ENCODE results near the gene UTY.
"Not testable (repeated sequence)": the region's sequence is repeated elsewhere in the genome, so short reads cannot be mapped to it uniquely, and the experiment has no call there.

Gene UTY

DNA sequence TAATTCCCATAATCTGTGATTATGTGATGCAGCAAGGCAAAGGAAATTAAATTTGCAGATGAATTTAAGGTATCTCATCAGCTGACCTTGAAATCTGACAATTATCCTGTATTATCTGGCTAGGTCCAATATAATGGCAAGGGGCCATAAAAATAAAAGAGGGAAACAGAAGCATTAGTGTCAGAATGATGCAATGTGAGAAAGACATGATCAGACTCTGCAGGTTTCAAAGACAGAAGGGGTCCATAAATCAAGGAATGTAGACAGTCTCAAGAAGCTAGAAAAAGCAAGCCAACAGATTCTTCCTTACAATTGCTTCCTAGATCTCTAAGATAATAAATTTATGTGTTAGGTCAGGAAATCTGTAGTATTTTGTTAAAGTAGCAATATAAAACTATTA, 208.1 kb downstream of the UTY start:
- H3K4me3 ChIP-seq (ENCODE audit: insufficient read depth, low read depth, low read length, poor library complexity, severe bottlenecking): no peak overlapping the region
- H3K4me1 ChIP-seq (ENCODE audit: control insufficient read depth, insufficient read depth, low read length, poor library complexity, severe bottlenecking): no peaks in the 10 kb centered on the region
- no peak for DNase-seq
- H3K27me3 ChIP-seq (replicated peaks; ENCODE audit: control insufficient read depth, insufficient read depth, low read length, poor library complexity, severe bottlenecking): no peaks in the 10 kb centered on the region
- no peaks in the 10 kb centered on the region for H3K36me3 ChIP-seq (ENCODE audit: control insufficient read depth, insufficient read depth, low read length)
- H3K9me3 ChIP-seq (ENCODE audit: control insufficient read depth, low read length): no peaks in the 10 kb centered on the region
- no peak overlapping the region for H3K27ac ChIP-seq (ENCODE audit: insufficient read depth, low read length, poor library complexity, severe bottlenecking)

- not testable (repeated sequence) for H3K36me3 ChIP-seq (ENCODE audit: control insufficient read depth, insufficient read depth, low read length); DNase-seq; H3K4me3 ChIP-seq (ENCODE audit: insufficient read depth, low read depth, low read length, poor library complexity, severe bottlenecking); H3K9me3 ChIP-seq (ENCODE audit: control insufficient read depth, low read length); H3K27ac ChIP-seq (ENCODE audit: insufficient read depth, low read length, poor library complexity, severe bottlenecking); H3K4me1 ChIP-seq (ENCODE audit: control insufficient read depth, insufficient read depth, low read length, poor library complexity, severe bottlenecking); H3K27me3 ChIP-seq (replicated peaks; ENCODE audit: control insufficient read depth, insufficient read depth, low read length, poor library complexity, severe bottlenecking)
These were observed 225.8 kb downstream of the UTY start for GRCh38 chrY:13253941-13254440.

DNA sequence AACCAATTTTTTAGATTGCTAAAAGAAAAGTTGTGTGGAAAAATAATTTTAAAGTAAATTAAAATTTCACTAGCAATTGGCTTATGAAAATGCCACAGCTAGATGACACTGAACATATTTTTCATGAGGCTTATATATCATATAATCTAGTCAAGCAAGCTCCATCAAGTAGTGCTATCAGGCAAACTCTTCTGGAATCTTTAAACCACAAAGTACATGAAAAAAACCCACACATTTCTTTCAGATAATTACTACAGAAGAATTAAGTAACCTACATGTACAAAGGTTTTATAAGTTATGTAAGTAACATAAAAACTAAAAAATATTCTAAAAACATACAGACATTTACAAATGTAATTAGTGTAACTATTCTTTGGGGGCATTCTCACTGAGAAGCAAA, 229.4 kb downstream of the UTY start:
- Histone ChIP-seq H3K27me3 (replicated peaks; ENCODE audit: control insufficient read depth, insufficient read depth, low read length, poor library complexity, severe bottlenecking) (no peaks in the 10 kb centered on the region), H3K27ac (ENCODE audit: insufficient read depth, low read length, poor library complexity, severe bottlenecking) (no peak overlapping the region), H3K36me3 (ENCODE audit: control insufficient read depth, insufficient read depth, low read length) (no peaks in the 10 kb centered on the region), H3K4me1 (ENCODE audit: control insufficient read depth, insufficient read depth, low read length, poor library complexity, severe bottlenecking) (no peaks in the 10 kb centered on the region), H3K9me3 (ENCODE audit: control insufficient read depth, low read length) (no peaks in the 10 kb centered on the region), H3K4me3 (ENCODE audit: insufficient read depth, low read depth, low read length, poor library complexity, severe bottlenecking) (no peak overlapping the region)
- no peak for DNase-seq

DNA sequence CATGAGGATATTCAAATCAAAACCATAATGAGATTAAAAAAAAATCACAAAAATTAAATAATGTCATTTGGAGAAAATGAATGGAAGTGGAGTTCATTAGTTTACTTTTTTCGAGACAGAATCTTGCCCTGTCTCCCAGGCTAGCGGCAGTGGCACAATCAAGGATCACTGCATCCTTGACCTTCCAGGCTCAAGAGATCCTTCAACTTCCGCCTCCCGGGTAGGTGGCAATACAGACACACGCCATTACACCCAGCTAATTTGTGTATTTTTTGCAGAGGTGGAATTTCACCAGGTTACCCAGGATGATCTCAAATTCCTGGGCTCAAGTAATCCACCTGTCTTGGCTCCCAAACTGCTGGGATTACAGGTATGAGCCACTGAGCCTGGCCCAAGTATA, 236.1 kb downstream of the UTY start:
- DNase-seq: no peak
- Histone ChIP-seq H3K9me3 (ENCODE audit: control insufficient read depth, low read length) (no peaks in the 10 kb centered on the region), H3K4me1 (ENCODE audit: control insufficient read depth, insufficient read depth, low read length, poor library complexity, severe bottlenecking) (no peaks in the 10 kb centered on the region), H3K4me3 (ENCODE audit: insufficient read depth, low read depth, low read length, poor library complexity, severe bottlenecking) (no peak overlapping the region), H3K27ac (ENCODE audit: insufficient read depth, low read length, poor library complexity, severe bottlenecking) (no peak overlapping the region), H3K36me3 (ENCODE audit: control insufficient read depth, insufficient read depth, low read length) (no peaks in the 10 kb centered on the region), H3K27me3 (replicated peaks; ENCODE audit: control insufficient read depth, insufficient read depth, low read length, poor library complexity, severe bottlenecking) (no peaks in the 10 kb centered on the region)

DNA sequence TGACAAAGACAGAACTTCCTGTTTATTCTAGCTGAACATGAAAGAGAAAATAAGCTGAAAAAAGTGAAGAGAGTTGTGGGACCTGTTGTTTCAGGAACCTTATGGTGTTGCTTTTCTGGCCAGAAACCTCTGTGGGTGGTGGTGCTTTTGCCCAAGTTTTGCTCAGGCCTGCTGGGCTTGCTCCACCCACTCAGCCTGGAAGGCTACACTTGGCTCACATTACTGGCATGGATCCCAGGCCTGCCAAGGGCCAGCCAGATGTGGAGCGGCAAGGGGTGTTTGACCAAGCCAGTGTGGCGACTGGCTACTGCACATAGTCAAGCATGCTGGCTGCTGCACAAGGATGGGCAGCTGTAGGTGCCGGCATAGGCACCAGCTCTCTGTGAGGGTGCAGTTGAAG, 245.9 kb downstream of the UTY start:
- no peak for DNase-seq
- no peaks in the 10 kb centered on the region for H3K36me3 ChIP-seq (ENCODE audit: control insufficient read depth, insufficient read depth, low read length)

GRCh38 chrY:13233118-13233517, 246.7 kb downstream of the UTY start:
- no peaks in the 10 kb centered on the region for H3K9me3 ChIP-seq (ENCODE audit: control insufficient read depth, low read length)
- no peaks in the 10 kb centered on the region for H3K36me3 ChIP-seq (ENCODE audit: control insufficient read depth, insufficient read depth, low read length)
- no peak overlapping the region for H3K27ac ChIP-seq (ENCODE audit: insufficient read depth, low read length, poor library complexity, severe bottlenecking)
- H3K4me1 ChIP-seq (ENCODE audit: control insufficient read depth, insufficient read depth, low read length, poor library complexity, severe bottlenecking): no peaks in the 10 kb centered on the region
- no peaks in the 10 kb centered on the region for H3K27me3 ChIP-seq (replicated peaks; ENCODE audit: control insufficient read depth, insufficient read depth, low read length, poor library complexity, severe bottlenecking)
- no peak for DNase-seq
- H3K4me3 ChIP-seq (ENCODE audit: insufficient read depth, low read depth, low read length, poor library complexity, severe bottlenecking): no peak overlapping the region

More for the DNA sequence above, 245.9 kb downstream of the UTY start:
- Histone ChIP-seq H3K4me1 (ENCODE audit: control insufficient read depth, insufficient read depth, low read length, poor library complexity, severe bottlenecking) (no peaks in the 10 kb centered on the region), H3K27me3 (replicated peaks; ENCODE audit: control insufficient read depth, insufficient read depth, low read length, poor library complexity, severe bottlenecking) (no peaks in the 10 kb centered on the region), H3K9me3 (ENCODE audit: control insufficient read depth, low read length) (no peaks in the 10 kb centered on the region), H3K27ac (ENCODE audit: insufficient read depth, low read length, poor library complexity, severe bottlenecking) (no peak overlapping the region), H3K4me3 (ENCODE audit: insufficient read depth, low read depth, low read length, poor library complexity, severe bottlenecking) (no peak overlapping the region)

GRCh38 chrY:13227354-13227953, 252.4 kb downstream of the UTY start:
- H3K4me3 ChIP-seq (ENCODE audit: insufficient read depth, low read depth, low read length, poor library complexity, severe bottlenecking): no peak overlapping the region
- H3K36me3 ChIP-seq (ENCODE audit: control insufficient read depth, insufficient read depth, low read length): no peaks in the 10 kb centered on the region
- H3K4me1 ChIP-seq (ENCODE audit: control insufficient read depth, insufficient read depth, low read length, poor library complexity, severe bottlenecking): no peaks in the 10 kb centered on the region
- DNase-seq: no peak
- H3K9me3 ChIP-seq (ENCODE audit: control insufficient read depth, low read length): no peaks in the 10 kb centered on the region
- no peaks in the 10 kb centered on the region for H3K27me3 ChIP-seq (replicated peaks; ENCODE audit: control insufficient read depth, insufficient read depth, low read length, poor library complexity, severe bottlenecking)
- no peak overlapping the region for H3K27ac ChIP-seq (ENCODE audit: insufficient read depth, low read length, poor library complexity, severe bottlenecking)

- Histone ChIP-seq H3K27ac (ENCODE audit: insufficient read depth, low read length, poor library complexity, severe bottlenecking) (no peak overlapping the region), H3K4me1 (ENCODE audit: control insufficient read depth, insufficient read depth, low read length, poor library complexity, severe bottlenecking) (no peaks in the 10 kb centered on the region), H3K27me3 (replicated peaks; ENCODE audit: control insufficient read depth, insufficient read depth, low read length, poor library complexity, severe bottlenecking) (no peaks in the 10 kb centered on the region), H3K4me3 (ENCODE audit: insufficient read depth, low read depth, low read length, poor library complexity, severe bottlenecking) (no peak overlapping the region), H3K9me3 (ENCODE audit: control insufficient read depth, low read length) (no peaks in the 10 kb centered on the region), H3K36me3 (ENCODE audit: control insufficient read depth, insufficient read depth, low read length) (no peaks in the 10 kb centered on the region)
- DNase-seq: no peak
These were observed 268.7 kb downstream of the UTY start for GRCh38 chrY:13210961-13211646.

DNA sequence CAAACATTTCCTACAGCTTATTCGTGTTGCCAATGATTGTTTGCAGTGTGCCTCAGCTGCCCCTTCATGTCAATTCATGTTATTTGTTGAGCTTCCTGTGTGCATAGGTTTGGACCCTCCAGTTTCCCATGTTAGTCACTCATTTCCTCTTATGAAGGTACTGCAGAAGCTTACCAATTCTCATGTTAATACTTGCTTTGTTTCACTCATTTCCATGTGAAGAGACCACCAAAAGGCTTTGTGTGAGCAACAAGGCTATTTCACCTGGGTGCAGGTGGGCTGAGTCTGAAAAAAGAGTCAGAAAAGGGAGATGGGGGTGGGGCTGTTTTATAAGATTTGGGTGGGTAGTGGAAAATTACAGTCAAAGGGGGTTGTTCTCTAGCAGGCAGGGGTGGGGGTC, 274.6 kb downstream of the UTY start:
- no peak for DNase-seq

More for the DNA sequence above, 274.6 kb downstream of the UTY start:
- Histone ChIP-seq H3K27me3 (replicated peaks; ENCODE audit: control insufficient read depth, insufficient read depth, low read length, poor library complexity, severe bottlenecking) (no peaks in the 10 kb centered on the region), H3K4me3 (ENCODE audit: insufficient read depth, low read depth, low read length, poor library complexity, severe bottlenecking) (no peak overlapping the region), H3K27ac (ENCODE audit: insufficient read depth, low read length, poor library complexity, severe bottlenecking) (no peak overlapping the region), H3K4me1 (ENCODE audit: control insufficient read depth, insufficient read depth, low read length, poor library complexity, severe bottlenecking) (no peaks in the 10 kb centered on the region), H3K36me3 (ENCODE audit: control insufficient read depth, insufficient read depth, low read length) (no peaks in the 10 kb centered on the region), H3K9me3 (ENCODE audit: control insufficient read depth, low read length) (no peaks in the 10 kb centered on the region)

Measured in effector memory CD4-positive, alpha-beta T cell (primary cell).